ENCODE measurements around the gene FLNC. TPM values are rescaled to one million over a fixed set of nuclear protein-coding genes. Genes with fewer than 3 reads are reported as not detected.

The FLNC gene
- total RNA-seq, 1 donor from 2014 or later = 2.0 TPM

GRCh38 chr7:128831994-128832879, 2.0 kb downstream of the FLNC start:
- ATAC-seq = no peak

GRCh38 chr7:128832880-128833147, 2.6 kb downstream of the FLNC start:
- no peak for ATAC-seq

GRCh38 chr7:128833148-128833945, 3.1 kb downstream of the FLNC start:
- peak; percentile 21 for ATAC-seq

DNA sequence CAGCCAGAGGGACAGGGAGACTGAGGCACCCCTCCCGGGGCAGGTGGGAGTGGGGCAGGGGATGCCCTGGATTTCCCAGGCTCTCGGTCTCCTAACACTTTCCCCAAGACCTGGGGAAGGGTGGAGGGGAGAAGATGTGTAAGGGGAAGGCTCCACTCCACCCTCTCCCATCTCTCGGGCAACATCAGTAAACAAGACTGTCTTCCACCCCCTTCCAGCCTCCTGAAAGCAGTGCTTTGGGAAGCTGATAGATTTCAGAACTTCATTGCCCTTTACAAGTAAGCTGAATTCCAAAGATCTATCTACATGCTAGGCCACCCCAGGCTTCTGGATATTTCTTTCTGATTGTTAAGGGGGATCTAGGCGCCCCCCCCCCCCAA, 3.7 kb downstream of the FLNC start:
- no peak for ATAC-seq

DNA sequence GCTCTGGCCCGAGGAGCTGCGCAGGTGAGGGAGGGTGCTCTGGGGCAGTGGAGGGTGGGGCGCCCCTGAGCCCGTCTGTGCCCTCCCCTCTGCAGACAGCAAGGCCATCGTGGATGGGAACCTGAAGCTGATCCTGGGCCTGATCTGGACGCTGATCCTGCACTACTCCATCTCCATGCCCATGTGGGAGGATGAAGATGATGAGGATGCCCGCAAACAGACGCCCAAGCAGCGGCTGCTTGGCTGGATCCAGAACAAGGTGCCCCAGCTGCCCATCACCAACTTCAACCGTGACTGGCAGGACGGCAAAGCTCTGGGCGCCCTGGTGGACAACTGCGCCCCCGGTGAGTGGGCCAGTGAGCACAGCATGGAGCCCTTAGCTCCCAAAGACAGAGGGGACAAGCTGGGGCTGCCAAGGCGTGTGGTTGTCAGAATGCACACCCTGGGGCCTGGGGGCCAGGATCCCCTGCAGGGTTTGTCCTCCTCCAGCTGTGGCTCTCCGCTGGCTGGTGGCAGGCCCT, 5.1 kb downstream of the FLNC start:
- no peak for ATAC-seq

DNA sequence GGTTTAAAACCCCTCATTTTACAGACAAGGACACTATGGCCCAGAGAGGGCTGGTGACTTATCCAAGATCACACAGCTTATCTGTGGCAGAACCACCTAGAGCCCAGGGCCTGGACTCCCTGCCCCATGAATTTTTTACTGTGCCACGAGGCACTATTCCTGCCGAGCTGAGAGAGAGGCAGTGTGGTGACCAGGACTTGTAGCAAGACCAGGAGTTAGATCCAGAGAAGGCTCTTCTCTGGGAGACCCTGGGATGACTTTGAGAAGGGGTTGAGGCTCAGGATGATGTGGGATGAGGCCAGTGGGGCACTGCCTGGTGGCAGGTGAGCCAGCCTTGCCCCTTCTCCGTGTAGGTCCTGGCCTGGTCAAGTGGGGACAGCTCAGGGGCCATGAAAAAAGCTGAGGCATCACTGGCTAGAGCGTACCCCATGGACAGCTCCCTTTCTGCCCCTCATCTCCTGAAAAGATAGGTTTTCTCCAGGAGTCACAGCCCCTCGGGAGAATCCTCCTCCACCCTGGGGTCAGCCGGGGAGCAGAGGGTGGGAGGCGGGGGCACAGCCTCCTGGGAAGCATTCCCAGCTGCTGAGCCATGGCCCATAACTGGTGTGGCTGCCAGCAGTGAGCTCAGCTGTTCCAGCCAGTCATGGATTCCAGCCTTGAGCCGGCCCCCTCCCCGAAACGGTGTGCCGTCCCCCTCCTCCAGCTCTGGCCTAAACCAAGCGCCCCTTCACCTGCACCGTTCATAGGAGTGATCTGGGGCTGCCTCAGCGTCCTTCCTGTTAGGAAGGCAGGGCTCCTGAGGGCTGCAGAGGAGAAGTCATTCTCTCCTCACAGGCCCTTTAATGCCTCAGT, 5.8 kb downstream of the FLNC start:
- no peak for ATAC-seq

DNA sequence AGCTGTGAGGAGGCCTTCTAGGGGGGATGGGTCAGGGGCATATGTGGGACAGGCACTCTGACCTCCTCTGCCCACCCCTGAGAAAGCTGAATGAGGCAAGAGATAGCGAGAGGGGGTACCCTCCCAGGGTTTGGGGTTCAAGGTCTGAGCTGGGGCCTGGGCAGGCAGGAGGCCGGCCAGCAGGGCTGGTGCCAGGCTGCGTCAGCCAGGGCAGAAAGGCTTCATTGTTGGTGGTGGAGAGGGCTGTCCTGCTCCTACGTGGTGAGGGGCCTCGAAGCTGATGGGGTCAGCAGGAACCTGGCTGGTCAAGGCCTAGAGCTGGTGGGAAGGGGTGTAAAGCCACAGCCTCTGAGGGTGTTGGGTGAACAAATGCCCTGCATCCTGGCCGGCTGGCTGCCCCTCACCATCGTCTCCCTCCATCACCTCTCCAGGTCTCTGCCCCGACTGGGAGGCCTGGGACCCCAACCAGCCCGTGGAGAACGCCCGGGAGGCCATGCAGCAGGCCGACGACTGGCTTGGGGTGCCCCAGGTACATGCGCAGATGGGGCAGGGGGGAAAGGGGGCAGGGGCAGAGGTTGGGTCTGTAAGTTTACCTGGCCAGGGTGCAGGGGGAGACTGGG, 6.6 kb downstream of the FLNC start:
- no peak for ATAC-seq

DNA sequence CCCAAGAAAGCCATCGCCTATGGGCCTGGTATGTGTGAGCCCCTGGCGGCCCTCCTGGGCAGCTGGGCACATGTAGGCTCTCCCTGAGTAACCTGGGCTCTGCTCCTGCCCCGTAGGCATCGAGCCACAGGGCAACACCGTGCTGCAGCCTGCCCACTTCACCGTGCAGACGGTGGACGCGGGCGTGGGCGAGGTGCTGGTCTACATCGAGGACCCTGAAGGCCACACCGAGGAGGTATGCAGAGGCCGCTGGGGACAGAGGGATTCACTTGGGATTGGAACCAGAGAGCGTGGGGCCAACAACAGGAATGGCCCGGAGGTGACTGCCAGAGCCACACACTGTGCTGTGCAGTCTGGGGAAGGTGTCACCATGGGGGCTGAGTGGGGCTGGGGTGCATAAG, 7.3 kb downstream of the FLNC start:
- no peak for ATAC-seq

- ATAC-seq = no peak
Observed at GRCh38 chr7:128838109-128838779, 8.0 kb downstream of the FLNC start.

DNA sequence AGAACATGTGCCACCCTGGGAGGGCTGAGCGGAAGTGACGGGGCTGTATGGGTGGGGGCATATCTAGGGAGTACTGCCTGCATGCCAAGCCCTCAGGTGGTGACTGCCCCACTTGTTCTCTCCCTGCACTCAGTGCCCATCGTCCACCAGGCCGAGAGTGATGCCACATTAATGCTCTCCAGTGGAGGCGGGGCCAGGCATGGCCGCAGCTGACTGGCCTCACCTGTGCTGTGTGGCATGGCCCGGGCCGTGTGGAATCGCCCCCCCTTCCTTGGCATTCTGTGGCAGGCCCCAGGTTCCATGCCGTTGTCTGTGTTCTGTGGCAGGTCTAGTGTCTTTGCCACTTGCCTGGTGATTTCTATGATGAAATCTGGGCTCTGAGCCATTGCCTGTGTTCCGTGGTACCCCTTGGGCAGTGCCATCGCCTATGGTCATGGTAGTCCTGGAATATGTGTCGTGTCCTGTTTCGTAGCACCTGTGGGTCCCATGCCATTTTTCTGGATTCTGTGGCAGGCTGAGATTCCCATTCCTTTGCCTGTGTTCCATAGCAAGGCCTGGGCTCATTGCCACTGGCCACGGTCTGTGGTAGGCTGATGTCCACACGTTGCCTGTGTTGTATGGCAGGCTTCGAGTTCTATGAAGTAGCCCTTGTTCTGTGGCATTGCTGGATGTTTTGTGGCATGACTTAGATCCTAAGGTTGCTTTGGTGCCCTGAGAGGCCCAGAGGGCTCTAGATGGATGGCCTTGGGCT, 8.9 kb downstream of the FLNC start:
- no peak for ATAC-seq

DNA sequence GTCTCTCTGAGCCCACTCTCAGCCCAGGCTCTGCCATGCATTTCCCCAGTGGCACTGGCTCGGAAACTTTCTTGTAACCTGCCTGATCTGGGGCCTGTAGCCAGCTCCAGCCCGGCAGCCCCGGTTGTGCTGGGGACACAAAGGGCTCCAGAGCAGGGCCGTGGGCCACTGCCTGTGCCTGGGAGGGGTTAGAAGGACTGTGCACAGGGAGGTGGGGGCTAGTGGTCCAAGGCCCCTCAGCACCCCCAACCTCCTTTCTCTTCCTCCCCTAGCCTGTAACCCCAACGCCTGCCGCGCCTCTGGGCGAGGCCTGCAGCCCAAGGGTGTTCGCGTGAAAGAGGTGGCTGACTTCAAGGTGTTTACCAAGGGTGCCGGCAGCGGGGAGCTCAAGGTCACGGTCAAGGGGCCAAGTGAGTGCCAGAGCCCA, 9.6 kb downstream of the FLNC start:
- ATAC-seq = no peak

GRCh38 chr7:128840326-128841170, 10.3 kb downstream of the FLNC start:
- no peak for ATAC-seq

- ATAC-seq = peak; percentile 12
Observed at GRCh38 chr7:128841171-128841690, 11.0 kb downstream of the FLNC start.

DNA sequence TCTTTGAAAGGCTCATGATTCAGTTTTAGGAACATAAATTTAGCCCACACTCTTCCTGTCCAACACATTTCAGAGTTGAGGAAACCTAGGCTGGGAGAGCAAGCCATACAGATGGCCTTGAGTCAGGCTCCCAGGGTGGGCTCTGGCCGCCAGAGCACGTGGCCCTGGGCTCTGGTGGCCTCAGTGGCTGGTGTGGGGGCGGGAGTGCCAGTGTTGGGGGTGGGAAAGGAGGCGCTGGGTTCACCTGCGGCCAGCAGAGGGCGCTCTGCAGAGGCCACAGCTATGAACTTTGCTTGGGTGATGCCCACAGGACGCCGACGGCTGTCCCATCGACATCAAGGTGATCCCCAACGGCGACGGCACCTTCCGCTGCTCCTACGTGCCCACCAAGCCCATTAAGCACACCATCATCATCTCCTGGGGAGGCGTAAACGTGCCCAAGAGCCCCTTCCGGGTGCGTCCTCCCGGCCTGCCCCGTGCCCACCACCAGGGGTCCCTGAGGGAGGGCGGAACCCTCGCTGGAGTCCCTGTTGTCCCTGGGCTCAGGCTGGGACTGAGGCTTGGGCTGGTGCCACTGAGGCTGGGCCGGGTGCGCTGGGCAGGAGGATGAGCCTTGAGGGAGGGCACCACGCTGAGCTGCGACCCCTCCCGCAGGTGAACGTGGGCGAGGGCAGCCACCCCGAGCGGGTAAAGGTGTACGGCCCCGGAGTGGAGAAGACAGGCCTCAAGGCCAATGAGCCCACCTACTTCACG, 11.9 kb downstream of the FLNC start:
- peak; percentile 46 for ATAC-seq

GRCh38 chr7:128842674-128843641, 12.8 kb downstream of the FLNC start:
- ATAC-seq = no peak

DNA sequence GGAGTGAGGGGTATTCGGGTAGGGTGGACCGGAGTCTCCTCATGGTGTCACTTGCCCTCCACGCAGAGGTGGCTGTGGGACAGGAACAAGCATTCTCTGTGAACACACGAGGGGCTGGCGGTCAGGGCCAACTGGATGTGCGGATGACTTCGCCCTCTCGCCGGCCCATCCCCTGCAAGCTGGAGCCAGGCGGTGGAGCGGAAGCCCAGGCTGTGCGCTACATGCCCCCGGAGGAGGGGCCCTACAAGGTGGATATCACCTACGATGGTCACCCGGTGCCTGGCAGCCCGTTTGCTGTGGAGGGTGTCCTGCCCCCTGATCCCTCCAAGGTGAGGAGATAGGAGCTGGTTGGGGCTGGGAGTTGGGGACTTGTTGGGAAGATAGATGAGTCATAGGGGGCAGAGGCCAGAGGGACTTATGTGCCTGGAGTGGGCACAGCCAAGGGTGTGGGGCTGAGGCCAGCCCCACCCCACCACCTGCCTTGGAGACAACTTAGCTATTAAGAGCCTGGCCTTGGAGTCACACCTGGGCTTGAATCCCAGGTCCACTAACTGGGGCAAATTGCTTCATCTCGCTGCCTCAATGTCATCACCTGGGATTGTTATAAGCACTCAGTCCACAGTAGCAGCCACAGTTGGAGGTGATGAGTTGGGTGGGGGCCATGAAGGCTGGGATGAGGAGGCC, 13.9 kb downstream of the FLNC start:
- no peak for ATAC-seq

GRCh38 chr7:128844777-128845311, 14.6 kb downstream of the FLNC start:
- no peak for ATAC-seq
